ENCODE measurements around the gene COMT. TPM values are rescaled to one million over a fixed set of nuclear protein-coding genes. Genes with fewer than 3 reads are reported as not detected.

COMT gene
- total RNA-seq, 1 donor from 2014 or later: 146 TPM

DNA sequence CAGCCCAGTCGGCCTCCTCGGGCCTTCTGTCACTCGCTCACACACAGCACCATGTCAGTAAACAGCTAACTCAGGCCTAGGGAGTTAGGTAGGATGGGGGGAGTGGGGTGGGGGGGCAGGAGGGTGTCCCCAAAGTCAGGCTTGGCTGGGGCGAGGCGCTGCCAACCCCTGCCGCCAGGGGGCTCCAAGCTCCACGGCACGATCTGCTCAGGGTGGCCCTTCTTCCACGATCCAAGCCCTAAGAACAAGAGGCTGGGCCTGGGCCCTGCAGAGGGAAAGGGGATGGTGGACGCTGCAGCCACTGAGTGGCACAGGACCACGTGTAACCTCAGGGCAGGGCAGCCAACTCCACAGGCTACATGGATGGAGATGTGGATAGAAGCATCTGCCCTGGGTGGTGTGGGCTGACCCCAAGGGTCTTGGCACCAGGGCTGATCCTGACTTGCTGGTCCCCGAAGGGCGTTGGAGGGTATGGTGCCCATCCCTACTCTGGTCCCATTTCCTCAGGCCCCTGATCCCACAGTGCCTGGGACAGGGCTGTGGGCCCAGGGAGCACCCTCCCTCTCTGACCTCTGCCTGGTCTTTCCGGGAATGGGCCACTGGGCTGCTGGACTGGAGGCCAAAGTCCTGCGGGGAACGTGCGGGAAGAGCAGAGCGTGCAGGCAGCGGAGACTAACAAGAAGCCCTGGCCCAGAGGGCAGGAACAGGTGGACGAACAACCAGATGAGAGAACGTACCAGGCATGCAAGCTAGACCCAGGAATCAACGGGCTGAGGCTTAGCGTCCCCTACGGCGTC is 29.1 kb downstream of the COMT start:
- peak; percentile 56 for ATAC-seq

DNA sequence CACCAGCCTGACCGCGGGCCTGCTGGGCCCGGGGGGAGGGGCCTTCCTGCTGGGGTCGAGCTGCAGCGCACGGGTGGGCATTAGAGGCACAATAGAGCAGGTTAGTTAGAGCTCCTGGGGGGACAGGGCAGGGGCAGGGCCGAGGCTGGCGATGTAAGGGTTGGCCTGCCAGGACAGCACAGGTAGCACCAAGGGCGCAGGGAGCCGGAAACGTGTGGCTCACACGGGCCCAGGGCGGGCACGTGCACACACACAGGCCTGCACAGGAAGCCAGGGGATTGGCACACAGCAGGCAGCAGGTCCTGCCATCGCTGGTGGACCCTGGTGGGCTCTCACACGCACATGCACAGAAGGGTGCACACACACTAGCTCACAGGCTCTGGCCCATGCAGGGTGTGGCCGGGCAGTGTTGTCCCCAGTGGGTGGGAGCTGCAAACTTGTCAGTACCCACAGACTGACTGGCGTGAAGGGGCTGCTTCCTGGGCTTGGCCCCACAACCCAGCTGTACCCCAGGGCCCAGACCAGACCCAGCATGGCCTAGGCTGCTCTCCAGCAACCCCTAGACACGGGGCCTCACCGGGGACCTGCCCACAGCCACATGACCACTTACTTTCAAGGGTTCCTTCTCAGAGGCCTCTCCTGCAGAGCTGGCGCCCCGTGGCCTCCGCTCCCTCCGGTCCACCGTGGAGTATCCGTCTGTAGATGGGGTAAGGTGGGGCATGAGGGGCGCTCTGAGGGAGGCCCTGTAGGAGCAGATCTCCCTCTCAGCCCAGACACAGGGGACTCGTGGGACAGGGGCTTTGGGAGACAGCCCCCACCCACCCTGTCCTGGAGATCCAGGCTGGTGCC is 29.9 kb downstream of the COMT start:
- ATAC-seq: peak; percentile 0

DNA sequence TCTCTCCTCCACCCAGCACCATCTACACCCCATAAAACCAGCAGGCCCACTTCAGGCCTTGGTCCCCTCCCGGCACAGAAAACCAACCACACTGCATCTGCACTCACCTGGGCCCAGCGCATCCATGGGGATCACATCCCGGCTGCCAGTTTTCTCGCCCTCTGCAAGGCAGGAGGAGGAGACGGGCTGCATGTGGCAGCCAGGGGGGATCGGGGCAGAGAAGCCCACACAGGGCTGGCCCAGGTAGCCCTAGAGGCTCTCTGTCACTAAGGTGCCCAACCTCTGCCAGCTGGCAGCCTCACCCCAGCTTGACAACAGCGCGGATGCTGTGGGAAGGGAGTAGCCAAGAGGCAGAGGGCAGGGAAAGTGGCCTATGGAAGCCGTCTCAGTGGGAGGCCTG is 30.7 kb downstream of the COMT start:
- ATAC-seq: no peak

DNA sequence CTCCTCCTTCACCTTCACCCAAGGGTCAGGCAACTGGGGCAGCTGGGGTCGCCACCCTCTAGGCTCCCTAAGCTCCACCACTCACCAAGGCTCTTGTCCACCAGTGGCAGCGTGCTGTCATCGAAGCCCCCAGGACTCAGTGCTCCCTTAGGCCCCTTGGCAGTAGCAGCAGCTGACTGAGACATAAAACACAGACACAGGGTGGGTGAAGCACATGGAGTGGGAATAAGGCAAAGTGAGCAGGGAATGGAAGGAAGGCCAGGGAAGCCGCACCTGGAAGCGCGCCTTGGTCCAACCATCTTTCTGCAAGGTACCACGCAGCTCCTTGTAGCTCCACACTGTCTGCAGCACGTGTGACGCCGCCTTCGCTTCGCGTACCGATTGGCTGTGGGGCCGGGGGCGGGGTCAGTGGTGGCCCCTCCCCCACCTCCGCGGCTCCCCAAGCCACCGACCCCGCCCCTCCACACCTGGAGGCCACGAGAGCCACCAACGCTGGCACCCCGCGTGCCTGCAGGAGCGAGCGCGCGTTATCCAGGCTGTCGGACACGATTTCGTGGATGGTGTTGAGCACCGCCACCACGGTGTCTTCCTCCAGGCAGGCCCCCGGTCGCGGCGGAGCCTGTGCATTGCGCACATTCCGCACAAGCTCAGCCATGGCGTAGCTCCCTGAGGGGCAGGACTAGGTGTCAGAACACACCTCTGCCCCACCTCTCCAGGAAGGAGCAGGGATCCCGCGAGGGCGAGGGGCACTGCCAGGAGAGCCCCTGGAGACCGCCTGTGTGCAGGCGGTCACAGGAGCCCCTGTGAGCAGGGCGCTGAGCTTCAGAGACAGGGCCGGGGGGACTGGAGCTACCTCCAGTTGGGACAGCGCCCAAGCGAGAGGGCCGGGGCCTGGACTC is 31.3 kb downstream of the COMT start:
- no peak for ATAC-seq

- ATAC-seq: no peak
Observed at GRCh38 chr22:19973551-19974267, 32.1 kb downstream of the COMT start.

DNA sequence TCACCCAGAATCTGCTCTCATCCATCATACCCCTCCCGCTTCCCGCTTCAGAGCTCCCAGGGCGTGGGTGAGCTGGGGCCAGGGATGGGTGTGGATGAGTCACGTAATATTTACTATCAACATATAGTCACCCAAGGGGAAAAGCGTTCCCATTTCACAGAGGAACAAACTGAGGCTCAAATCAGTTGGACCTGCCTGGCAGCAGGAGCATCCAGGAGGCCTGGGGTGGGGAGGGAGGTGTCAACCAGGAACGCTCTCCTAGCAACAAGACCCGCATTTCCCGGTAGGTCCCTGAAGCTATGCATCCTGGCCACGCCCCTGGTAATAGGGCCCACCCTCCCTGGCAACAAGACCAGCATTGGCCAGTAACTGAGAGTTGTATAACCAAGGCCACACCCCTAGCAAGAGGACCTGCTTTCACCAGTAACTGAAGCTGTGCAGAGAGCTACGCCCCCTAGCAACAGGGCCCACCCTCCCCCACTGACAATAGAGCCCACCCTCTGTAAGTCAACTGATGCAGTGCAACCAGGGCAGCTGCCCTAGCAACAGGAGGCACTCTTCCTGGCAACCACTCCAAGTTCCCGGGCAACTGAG is 32.8 kb downstream of the COMT start:
- no peak for ATAC-seq

DNA sequence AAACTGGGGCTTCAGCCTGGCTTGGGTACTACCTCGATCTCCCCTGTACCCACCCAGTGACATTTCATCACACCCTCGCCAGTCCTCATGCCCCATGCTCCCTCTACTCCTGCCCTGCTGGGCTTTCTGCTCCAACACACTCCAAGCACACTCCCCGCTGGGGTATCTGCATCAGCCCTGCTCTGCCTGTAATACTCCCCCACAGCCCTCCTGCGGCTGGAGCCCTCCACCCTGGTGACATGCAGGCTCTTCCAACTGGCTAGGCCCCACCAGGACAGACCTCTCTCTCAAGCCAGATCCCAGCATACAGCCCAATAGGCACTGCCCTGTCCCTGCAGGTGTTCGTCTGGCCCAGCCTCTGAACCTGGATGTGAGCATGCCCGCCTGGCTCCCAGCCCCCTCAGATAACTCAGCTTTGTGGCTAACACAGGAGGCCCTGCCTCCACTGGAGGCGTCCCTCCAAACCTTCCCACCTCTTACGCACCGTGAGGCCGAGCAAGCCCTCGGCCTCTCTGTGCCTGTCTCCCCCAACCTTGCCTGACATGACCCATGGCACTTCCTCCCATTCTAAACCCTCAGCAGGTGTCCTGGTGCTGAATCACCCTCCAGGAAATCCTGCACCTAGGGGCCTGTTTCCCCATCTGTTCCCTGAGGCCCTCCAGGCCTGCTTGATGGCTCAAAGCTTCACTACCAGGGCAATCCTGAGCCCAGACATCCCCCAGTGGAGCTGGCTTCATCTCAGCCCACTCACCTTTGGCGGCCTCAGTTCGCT is 33.5 kb downstream of the COMT start:
- no peak for ATAC-seq

DNA sequence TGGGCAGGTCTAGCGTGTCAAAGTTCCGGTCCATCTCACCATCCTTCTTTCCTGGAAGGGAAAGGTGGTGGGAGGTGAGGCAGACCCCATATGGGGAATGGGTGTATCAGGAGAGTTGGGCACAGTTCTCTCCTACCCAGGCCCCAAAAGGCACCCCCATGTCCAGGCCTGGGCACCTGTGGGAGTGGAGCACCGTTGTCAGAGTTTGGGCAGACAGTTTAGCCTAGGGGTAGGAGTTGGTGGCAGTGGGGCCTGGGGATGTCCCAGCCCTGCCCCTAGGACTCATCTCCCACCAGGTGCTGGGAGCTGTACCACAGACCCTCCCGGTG is 34.1 kb downstream of the COMT start:
- no peak for ATAC-seq

DNA sequence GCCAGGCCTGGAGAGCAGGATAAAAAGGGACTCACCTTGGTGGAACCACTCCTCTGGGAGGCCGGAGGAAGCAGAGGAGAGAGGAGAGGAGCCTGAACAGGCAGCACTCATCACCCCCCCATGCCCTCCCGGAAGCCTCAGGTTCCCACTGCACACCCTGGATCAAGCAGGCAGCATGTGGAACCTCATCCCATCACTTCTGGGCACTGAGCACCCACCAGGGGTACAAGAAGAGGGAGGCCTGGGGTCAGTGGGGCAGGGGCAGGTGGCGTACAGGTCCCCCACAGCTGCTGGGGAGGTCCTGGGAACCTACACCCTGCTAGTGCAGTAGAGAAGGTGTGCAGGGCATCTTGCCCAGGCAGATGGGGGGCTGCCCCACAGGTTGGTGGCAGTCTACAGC is 35.1 kb downstream of the COMT start:
- no peak for ATAC-seq

GRCh38 chr22:19977296-19978243 is 36.0 kb downstream of the COMT start:
- ATAC-seq: no peak

- ATAC-seq: no peak
Observed at GRCh38 chr22:19978748-19979147, 37.2 kb downstream of the COMT start.

- no peak for ATAC-seq
Observed at GRCh38 chr22:19979712-19980493, 38.3 kb downstream of the COMT start.

DNA sequence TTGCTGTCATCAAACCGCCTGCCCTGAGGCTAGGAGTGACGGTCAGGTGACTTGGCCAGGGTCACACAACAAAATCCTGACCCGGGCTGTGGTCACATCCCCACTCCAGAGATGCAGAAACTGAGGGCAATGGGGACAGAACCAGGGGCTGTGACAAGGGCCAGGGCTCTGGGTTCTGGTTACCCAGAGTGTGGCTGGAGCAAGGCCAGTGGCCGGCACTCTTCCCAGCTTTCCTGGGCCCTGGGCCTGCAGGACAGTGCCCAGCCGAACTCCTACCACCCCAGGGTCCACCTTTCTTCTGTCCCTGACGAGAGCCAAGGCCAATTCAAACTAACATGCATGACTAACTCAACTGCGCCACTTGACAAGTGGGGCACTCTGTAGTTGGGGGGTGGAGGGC is 39.2 kb downstream of the COMT start:
- no peak for ATAC-seq

GRCh38 chr22:19981171-19981960 is 39.8 kb downstream of the COMT start:
- ATAC-seq: no peak

- no peak for ATAC-seq
Observed at GRCh38 chr22:19981961-19982920, 40.7 kb downstream of the COMT start.

- no peak for ATAC-seq
Observed at GRCh38 chr22:19982991-19983578, 41.5 kb downstream of the COMT start.

DNA sequence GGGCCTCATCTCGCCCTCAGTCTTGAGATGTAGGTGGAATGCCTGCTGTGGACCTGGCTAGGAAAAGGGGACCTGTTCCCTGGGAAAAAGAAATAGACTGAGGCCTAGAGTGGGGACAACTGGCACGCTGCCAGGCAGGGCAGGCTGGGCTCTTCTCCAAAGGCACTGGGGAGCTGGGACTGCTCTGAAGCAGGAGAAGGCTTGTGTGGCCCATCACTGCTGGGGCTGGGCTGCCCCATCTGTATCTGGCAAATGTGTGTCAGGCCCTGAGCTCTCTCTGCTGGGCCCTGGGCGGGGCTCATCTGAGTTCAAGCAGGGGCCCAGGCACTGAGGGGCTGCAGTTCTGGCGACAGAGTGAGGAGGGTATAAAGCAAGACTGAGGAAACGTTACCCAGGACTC is 42.2 kb downstream of the COMT start:
- no peak for ATAC-seq

Measured in esophagus mucosa (tissue), 1 donor.